GM12878 (cell line): ENCODE results near the gene ASAP2. TPM values are rescaled to one million over a fixed set of nuclear protein-coding genes. Genes with fewer than 3 reads are reported as not detected.

Experiments
- ATAC-seq: fragments of 200-7000 bp; cut with Tn5 transposase; 3 replicates; pipeline ENCODE4 v1.9.1; 2020; ENCODE audit warnings: mild to moderate bottlenecking, moderate library complexity
- BruUV-seq: library from RNA; stranded (reverse); fragments of 400-500 nt; replicated peaks from 2 replicates; lab custom pipeline; 2021; lab: Mats Ljungman, UMichigan
- CTCF ChIA-PET: fragments of 300-600 bp; sonication (Branson Sonifier 250); formaldehyde crosslinking; extraction: SDS; loops from one replicate; lab custom pipeline; 2021; ENCODE audit warnings: inconsistent platforms; lab: Yijun Ruan, JAX
- POLR2A ChIA-PET: fragments of 350-600 bp; formaldehyde crosslinking; extraction: SDS; loops from one replicate; lab custom pipeline; 2021; ENCODE audit warnings: inconsistent platforms; lab: Charles Lee
- RAD21 ChIA-PET: fragments of 300-600 bp; sonication (Branson Sonifier 250); formaldehyde crosslinking; loops from one replicate; lab custom pipeline; 2023; ENCODE audit warnings: antibody characterized with exemption; ENCODE audit not compliant: unreplicated experiment; lab: Charles Lee
- SMC1A ChIA-PET: fragments of 300-600 bp; sonication (Branson Sonifier 250); formaldehyde crosslinking; loops from one replicate; lab custom pipeline; 2023; ENCODE audit not compliant: unreplicated experiment, uncharacterized antibody; lab: Charles Lee
- DNase-seq: peaks from one replicate; pipeline ENCODE4 v3.0.0-alpha.2; 2011; ENCODE audit warnings: low read depth, low spot score
- FAIRE-seq: peaks from 3 replicates; lab custom pipeline; 2011; peaks lifted over from hg19 to GRCh38; lab: Jason Lieb, UNC
- H2AFZ ChIP-seq: 2 replicates; pipeline ENCODE4 v1.6.0; 2011; ENCODE audit warnings: low read depth, low read length, control low read depth; ENCODE audit not compliant: control insufficient read depth
- H3K27ac ChIP-seq: 2 replicates; pipeline ENCODE4 v1.5.1; 2011; ENCODE audit warnings: control low read depth; ENCODE audit not compliant: control insufficient read depth, insufficient read depth
- H3K27me3 ChIP-seq, 2 experiments: replicated peaks in 1 of 2; 2 replicates each; pipeline versions ENCODE4 v1.6.0 to v1.6.1; 2011; ENCODE audit warnings: low read length in 1 of 2; ENCODE audit not compliant: control insufficient read depth in 2 of 2, insufficient read depth in 2 of 2
- H3K36me3 ChIP-seq, 2 experiments: 2 replicates each; pipeline ENCODE4 v1.5.1; 2011; ENCODE audit warnings: low read length in 1 of 2; ENCODE audit not compliant: control insufficient read depth in 2 of 2, insufficient read depth in 2 of 2
- H3K4me1 ChIP-seq: 2 replicates; pipeline ENCODE4 v1.6.1; 2011; ENCODE audit warnings: mild to moderate bottlenecking, low read length, moderate library complexity, mixed read lengths; ENCODE audit not compliant: control insufficient read depth, insufficient read depth
- H3K4me2 ChIP-seq: 2 replicates; pipeline ENCODE4 v1.6.0; 2011; ENCODE audit warnings: control low read depth; ENCODE audit not compliant: control insufficient read depth, insufficient read depth
- H3K4me3 ChIP-seq: fragments of 200-600 bp; sonication (generic); 2 replicates; pipeline ENCODE4 v1.5.1; 2016
- H3K79me2 ChIP-seq: 2 replicates; pipeline ENCODE4 v1.6.0; 2011; ENCODE audit warnings: low read length; ENCODE audit not compliant: control insufficient read depth, insufficient read depth
- H3K9ac ChIP-seq: 2 replicates; pipeline ENCODE4 v1.8.0; 2011; ENCODE audit warnings: low read length, control low read depth, mixed read lengths; ENCODE audit not compliant: control insufficient read depth, insufficient read depth
- H3K9me3 ChIP-seq: replicated peaks from 3 replicates; pipeline ENCODE4 v1.5.1; 2011; ENCODE audit warnings: mild to moderate bottlenecking, low read length; ENCODE audit not compliant: control insufficient read depth, insufficient read depth
- H4K20me1 ChIP-seq: 2 replicates; pipeline ENCODE4 v1.6.0; 2011; ENCODE audit not compliant: control insufficient read depth, insufficient read depth
- CBX3 ChIP-seq: fragments of 200-600 bp; sonication (generic); IDR thresholded peaks from 2 replicates; pipeline ENCODE4 v1.6.1; 2016; ENCODE audit warnings: low read depth, borderline replicate concordance
- CHD2 ChIP-seq: IDR thresholded peaks from 2 replicates; pipeline ENCODE4 v1.6.1; 2011; ENCODE audit warnings: low read depth, low read length, improper control_type of control experiment, borderline replicate concordance
- EP300 ChIP-seq, 2 experiments: fragments of 150-350 bp in 1 of 2; IDR thresholded peaks; 2 replicates each; pipeline ENCODE4 v1.6.1; 2011 to 2012; ENCODE audit warnings: low read depth in 2 of 2, low read length in 2 of 2, borderline replicate concordance in 1 of 2, improper control_type of control experiment in 1 of 2, inconsistent platforms in 1 of 2; ENCODE audit not compliant: control insufficient read depth in 1 of 2
- HDAC2 ChIP-seq: fragments of 200-600 bp; sonication (generic); IDR thresholded peaks from 2 replicates; pipeline ENCODE4 v1.6.1; 2017
- RELA ChIP-seq: fragments of 450-650 bp; IDR thresholded peaks from 2 replicates; pipeline ENCODE4 v1.8.0; 2014; ENCODE audit warnings: borderline replicate concordance; ENCODE audit not compliant: partially characterized antibody
- SMAD5 ChIP-seq: IDR thresholded peaks from 2 replicates; pipeline ENCODE4 v1.6.1; 2016; ENCODE audit warnings: antibody characterized with exemption, low read depth
- SRF ChIP-seq, 2 experiments: IDR thresholded peaks; 2 replicates each; pipeline ENCODE4 v1.6.1; 2011; ENCODE audit warnings: low read depth in 2 of 2, low read length in 2 of 2, mild to moderate bottlenecking in 1 of 2, moderate library complexity in 1 of 2
- YY1 ChIP-seq: IDR thresholded peaks from 2 replicates; pipeline ENCODE4 v1.6.1; 2011; ENCODE audit warnings: low read depth, mild to moderate bottlenecking, low read length
- WGBS: methylation state at CpG from one replicate; pipeline ENCODE4 v1.1.6; 2016; ENCODE audit warnings: low lambda C conversion rate; ENCODE audit not compliant: insufficient replicate concordance, insufficient coverage; ENCODE audit errors: missing lambda C conversion rate; 5-methylcytosine and 5-hydroxymethylcytosine counted together
- in situ Hi-C: fragments of 300-500 bp; cut with MboI; formaldehyde crosslinking; loops from 9 replicates; pipeline ENCODE4 v1.14.3; 2018; ENCODE audit warnings: mixed read lengths
- intact Hi-C: fragments of 100-400 bp; cut with micrococcal nuclease; formaldehyde crosslinking; loops from one replicate; pipeline ENCODE4 v1.14.2; 2022; ENCODE audit not compliant: unreplicated experiment
- polyA plus RNA-seq, 11 experiments: library from polyadenylated mRNA; depleted of rRNA in 4 of 11; unstranded in 6 of 11; stranded (reverse) in 5 of 11; fragments of >200 nt; fragmentation: Nextera tagmentation in 4 of 11; fragmentation: Illumina TruSeq in 1 of 11; extraction: Ambion mirVana in 4 of 11; extraction: Trizol in 1 of 11; gene quantifications; 1 replicate in 1 of 11; 2 replicates in 10 of 11; pipeline versions ENCODE4 v1.2.1 to v1.2.3, GENCODE V29; 2011 to 2016; ENCODE audit warnings: inconsistent platforms in 2 of 11, missing spikeins in 2 of 11, low read depth in 1 of 11
- total RNA-seq, 4 experiments: library from RNA; depleted of rRNA in 3 of 4; stranded (reverse); fragments of >200 nt in 3 of 4; fragmentation: Illumina TruSeq in 1 of 4; extraction: Trizol in 1 of 4; gene quantifications; 2 replicates each; pipeline versions ENCODE4 v1.2.1 to v1.2.3, GENCODE V29; 2013 to 2021
- TF ChIP-seq, protein P1 (sequence below): fragments of 450-650 bp; IDR thresholded peaks from 2 replicates; pipeline ENCODE4 v1.6.1; 2014; ENCODE audit warnings: mild to moderate bottlenecking
- TF ChIP-seq, protein P2 (sequence below): fragments of 450-650 bp; IDR thresholded peaks from 2 replicates; pipeline ENCODE4 v1.6.1; 2017; ENCODE audit warnings: low read depth, mild to moderate bottlenecking, moderate library complexity

ASAP2 gene
- total and polyA plus RNA-seq, 10 of the 15 experiments (the other 5 are each of a cell fraction or from before 2014, with no cell fraction given), result 0.05 to 0.27 (median 0.07) TPM; not detected in 4

- TF ChIP-seq CBX3, result no peak
Observed at GRCh38 chr2:9269295-9269694, 62.7 kb downstream of the ASAP2 start (continued).

DNA sequence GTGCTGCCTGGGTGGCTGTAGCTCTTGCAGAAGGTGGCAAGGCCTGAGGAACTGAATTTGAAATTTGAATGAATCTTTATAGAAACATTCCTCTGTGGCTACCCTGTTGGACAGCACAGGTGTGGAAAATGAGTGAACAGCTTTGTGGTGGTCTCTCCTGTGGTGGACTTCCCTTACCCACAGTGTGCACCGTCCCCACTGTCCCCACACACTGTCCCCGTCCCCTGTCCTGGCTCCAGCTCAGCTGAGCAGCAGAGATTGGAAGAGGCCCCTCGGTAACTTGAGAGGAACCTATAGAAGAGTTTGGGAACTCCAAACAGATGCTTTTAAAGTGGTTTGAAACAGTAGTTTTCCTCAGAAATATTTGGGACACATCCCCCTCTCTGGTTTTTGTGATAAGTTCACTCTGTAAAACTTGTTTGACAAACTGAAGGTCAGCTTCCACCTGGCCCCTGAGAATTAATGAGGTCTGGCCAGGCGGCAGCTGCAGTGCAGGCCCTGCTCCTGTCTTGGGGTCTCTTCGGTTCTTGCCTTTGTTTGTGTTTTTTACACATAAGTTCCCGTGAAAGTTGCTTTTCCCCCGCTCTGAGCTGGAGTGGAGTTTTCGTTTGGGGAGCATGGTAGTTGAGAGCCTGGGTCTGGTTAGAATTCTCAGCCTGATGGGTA, 63.2 kb downstream of the ASAP2 start:
- Histone ChIP-seq H2AFZ (no peak overlapping the region), H3K4me3 (no peak overlapping the region), H3K4me2 (no peak overlapping the region), H3K27me3 (no peaks in the 10 kb centered on the region), H3K27ac (no peak overlapping the region), H3K4me1 (no peaks in the 10 kb centered on the region), H3K79me2 (no peaks in the 10 kb centered on the region), H3K36me3 (no peaks in the 10 kb centered on the region), H4K20me1 (no peaks in the 10 kb centered on the region), H3K9ac (no peak overlapping the region), H3K9me3 (no peaks in the 10 kb centered on the region)
- DNase-seq, result no peak
- ChIA-PET POLR2A (no interaction called here), RAD21 (no interaction called here), CTCF (interaction anchor here (0.6 kb wide), 1 partner anchor 8 kb away, joined by 3 read pairs; no protein-coding TSS in a partner anchor), SMC1A (no interaction called here)
- BruUV-seq, result no TSS peak
- FAIRE-seq, result no peak
- 42% methylated on average over 8 of the region's 8 CpGs for WGBS
- in situ Hi-C loops (no loop called here), intact Hi-C loops (no loop called here)
- ATAC-seq, result no peak
- TF ChIP-seq EP300 (IDR thresholded peaks at IDR 0.05; ENCODE audit: borderline replicate concordance in 1 of 2, control insufficient read depth in 1 of 2, low read depth in 2 of 2, low read length in 2 of 2) (no peak), YY1 (no peak), SMAD5 (no peak), HDAC2 (no peak), CHD2 (no peak), SRF (IDR thresholded peaks at IDR 0.05; ENCODE audit: low read depth in 2 of 2, low read length in 2 of 2) (no peak), RELA (no peak)
- TF ChIP-seq, protein P1, sequence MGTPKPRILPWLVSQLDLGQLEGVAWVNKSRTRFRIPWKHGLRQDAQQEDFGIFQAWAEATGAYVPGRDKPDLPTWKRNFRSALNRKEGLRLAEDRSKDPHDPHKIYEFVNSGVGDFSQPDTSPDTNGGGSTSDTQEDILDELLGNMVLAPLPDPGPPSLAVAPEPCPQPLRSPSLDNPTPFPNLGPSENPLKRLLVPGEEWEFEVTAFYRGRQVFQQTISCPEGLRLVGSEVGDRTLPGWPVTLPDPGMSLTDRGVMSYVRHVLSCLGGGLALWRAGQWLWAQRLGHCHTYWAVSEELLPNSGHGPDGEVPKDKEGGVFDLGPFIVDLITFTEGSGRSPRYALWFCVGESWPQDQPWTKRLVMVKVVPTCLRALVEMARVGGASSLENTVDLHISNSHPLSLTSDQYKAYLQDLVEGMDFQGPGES, result no peak
- TF ChIP-seq, protein P2, sequence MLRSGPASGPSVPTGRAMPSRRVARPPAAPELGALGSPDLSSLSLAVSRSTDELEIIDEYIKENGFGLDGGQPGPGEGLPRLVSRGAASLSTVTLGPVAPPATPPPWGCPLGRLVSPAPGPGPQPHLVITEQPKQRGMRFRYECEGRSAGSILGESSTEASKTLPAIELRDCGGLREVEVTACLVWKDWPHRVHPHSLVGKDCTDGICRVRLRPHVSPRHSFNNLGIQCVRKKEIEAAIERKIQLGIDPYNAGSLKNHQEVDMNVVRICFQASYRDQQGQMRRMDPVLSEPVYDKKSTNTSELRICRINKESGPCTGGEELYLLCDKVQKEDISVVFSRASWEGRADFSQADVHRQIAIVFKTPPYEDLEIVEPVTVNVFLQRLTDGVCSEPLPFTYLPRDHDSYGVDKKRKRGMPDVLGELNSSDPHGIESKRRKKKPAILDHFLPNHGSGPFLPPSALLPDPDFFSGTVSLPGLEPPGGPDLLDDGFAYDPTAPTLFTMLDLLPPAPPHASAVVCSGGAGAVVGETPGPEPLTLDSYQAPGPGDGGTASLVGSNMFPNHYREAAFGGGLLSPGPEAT, result no peak
